ENCODE results near the gene ACSL4. TPM values are rescaled to one million over a fixed set of nuclear protein-coding genes. Genes with fewer than 3 reads are reported as not detected.
A peak's percentile ranks its signal among the peaks of the same experiment; 100 is the strongest.

Gene ACSL4
- total and polyA plus RNA-seq, 2 donors (not counting 1 experiment from before 2014, with no cell fraction given) = 103 to 678 TPM

GRCh38 chrX:109714340-109714958 lies 18.6 kb downstream of the ACSL4 start:
- no peak for TF ChIP-seq CTCF (conservative IDR thresholded peaks at IDR 0.05 in 1 of 2, IDR thresholded peaks at IDR 0.05 in 1 of 2; ENCODE audit: low read depth in 1 of 2, low read length in 2 of 2)
- TF ChIP-seq EZH2 (IDR thresholded peaks at IDR 0.05; ENCODE audit: low read length, missing control alignments) = no peak
- Histone ChIP-seq H3K36me3 (ENCODE audit: control insufficient read depth, insufficient read depth, low read length) (no peaks in the 10 kb centered on the region), H3K27me3 (ENCODE audit: control insufficient read depth, insufficient read depth, low read length) (no peaks in the 10 kb centered on the region), H3K4me3 (replicated peaks in 1 of 4; ENCODE audit: control extremely low read depth in 1 of 4, insufficient read depth in 1 of 4, low read depth in 3 of 4, low read length in 4 of 4) (no peak overlapping the region), H3K9ac (ENCODE audit: insufficient read depth, low read length) (no peak overlapping the region), H3K4me2 (ENCODE audit: extremely low read depth, insufficient read depth, low read length) (peak overlapping the region; percentile 44), H2AFZ (ENCODE audit: low read length) (no peak overlapping the region), H3K27ac (ENCODE audit: insufficient read depth, low read length) (peak overlapping the region; percentile 65), H3K79me2 (ENCODE audit: control insufficient read depth, insufficient read depth, low read length) (peaks cover 83% of the 10 kb centered on the region), H3K9me3 (ENCODE audit: control insufficient read depth, insufficient read depth, low read depth, low read length) (no peaks in the 10 kb centered on the region), H4K20me1 (ENCODE audit: control insufficient read depth, extremely low read depth, insufficient read depth, low read length) (no peaks in the 10 kb centered on the region), H3K4me1 (ENCODE audit: control insufficient read depth, extremely low read depth, insufficient read depth, low read length) (peaks cover 13% of the 10 kb centered on the region)
- peak; percentile 86 to 87 for DNase-seq (ENCODE audit: low read depth in 2 of 2)

GRCh38 chrX:109710181-109710580 lies 22.9 kb downstream of the ACSL4 start:
- Histone ChIP-seq H3K9ac (ENCODE audit: insufficient read depth, low read length) (no peak overlapping the region), H2AFZ (ENCODE audit: low read length) (no peak overlapping the region), H3K4me2 (ENCODE audit: extremely low read depth, insufficient read depth, low read length) (peak overlapping the region; percentile 35), H3K27me3 (ENCODE audit: control insufficient read depth, insufficient read depth, low read length) (no peaks in the 10 kb centered on the region), H4K20me1 (ENCODE audit: control insufficient read depth, extremely low read depth, insufficient read depth, low read length) (no peaks in the 10 kb centered on the region), H3K79me2 (ENCODE audit: control insufficient read depth, insufficient read depth, low read length) (peaks cover 86% of the 10 kb centered on the region), H3K4me3 (replicated peaks in 1 of 4; ENCODE audit: control extremely low read depth in 1 of 4, insufficient read depth in 1 of 4, low read depth in 3 of 4, low read length in 4 of 4) (no peak overlapping the region), H3K4me1 (ENCODE audit: control insufficient read depth, extremely low read depth, insufficient read depth, low read length) (peaks cover 13% of the 10 kb centered on the region), H3K9me3 (ENCODE audit: control insufficient read depth, insufficient read depth, low read depth, low read length) (no peaks in the 10 kb centered on the region), H3K27ac (ENCODE audit: insufficient read depth, low read length) (no peak overlapping the region), H3K36me3 (ENCODE audit: control insufficient read depth, insufficient read depth, low read length) (no peaks in the 10 kb centered on the region)
- peak; percentile 27 to 50 for DNase-seq (ENCODE audit: low read depth in 2 of 2)
- no peak for TF ChIP-seq CTCF (conservative IDR thresholded peaks at IDR 0.05 in 1 of 2, IDR thresholded peaks at IDR 0.05 in 1 of 2; ENCODE audit: low read depth in 1 of 2, low read length in 2 of 2)
- TF ChIP-seq EZH2 (IDR thresholded peaks at IDR 0.05; ENCODE audit: low read length, missing control alignments) = no peak

- Histone ChIP-seq H3K9ac (ENCODE audit: insufficient read depth, low read length) (no peak overlapping the region), H3K4me1 (ENCODE audit: control insufficient read depth, extremely low read depth, insufficient read depth, low read length) (peaks cover 13% of the 10 kb centered on the region), H3K9me3 (ENCODE audit: control insufficient read depth, insufficient read depth, low read depth, low read length) (no peaks in the 10 kb centered on the region), H3K79me2 (ENCODE audit: control insufficient read depth, insufficient read depth, low read length) (peaks cover 90% of the 10 kb centered on the region), H4K20me1 (ENCODE audit: control insufficient read depth, extremely low read depth, insufficient read depth, low read length) (no peaks in the 10 kb centered on the region), H3K36me3 (ENCODE audit: control insufficient read depth, insufficient read depth, low read length) (no peaks in the 10 kb centered on the region), H3K27ac (ENCODE audit: insufficient read depth, low read length) (peak overlapping the region; percentile 0), H3K27me3 (ENCODE audit: control insufficient read depth, insufficient read depth, low read length) (no peaks in the 10 kb centered on the region), H2AFZ (ENCODE audit: low read length) (no peak overlapping the region), H3K4me3 (replicated peaks in 1 of 4; ENCODE audit: control extremely low read depth in 1 of 4, insufficient read depth in 1 of 4, low read depth in 3 of 4, low read length in 4 of 4) (peak overlapping the region in 1 of 4 experiments; percentile 12), H3K4me2 (ENCODE audit: extremely low read depth, insufficient read depth, low read length) (peak overlapping the region; percentile 71)
- TF ChIP-seq CTCF (conservative IDR thresholded peaks at IDR 0.05 in 1 of 2, IDR thresholded peaks at IDR 0.05 in 1 of 2; ENCODE audit: low read depth in 1 of 2, low read length in 2 of 2) = peak in 1 of 2 donors; percentile 4
- no peak for TF ChIP-seq EZH2 (IDR thresholded peaks at IDR 0.05; ENCODE audit: low read length, missing control alignments)
- peak; percentile 66 to 72 for DNase-seq (ENCODE audit: low read depth in 2 of 2)
Observed at GRCh38 chrX:109709129-109709631, 23.9 kb downstream of the ACSL4 start.

Measured in fibroblast of lung (primary cell).